Lower lobe of right lung (tissue), 2 donors: ENCODE results near the gene LMBRD1. TPM values are rescaled to one million over a fixed set of nuclear protein-coding genes. Genes with fewer than 3 reads are reported as not detected.
"Not testable (repeated sequence)": the region's sequence is repeated elsewhere in the genome, so short reads cannot be mapped to it uniquely, and the experiment has no call there.

Source experiments
- ATAC-seq, 2 donors: fragments of 200-7000 bp; cut with Tn5 transposase; one replicate each; pipeline ENCODE4 v1.9.1; 2020 to 2022; ENCODE audit warnings: mild to moderate bottlenecking in 2 of 2, moderate library complexity in 2 of 2
- DNase-seq: peaks from one replicate; pipeline ENCODE4 v3.0.0-alpha.2; 2020
- H3K27ac ChIP-seq: fragments of 200-600 bp; one replicate; pipeline ENCODE4 v1.8.0; 2022
- H3K27me3 ChIP-seq: fragments of 200-600 bp; one replicate; pipeline ENCODE4 v1.8.0; 2022; ENCODE audit warnings: low read depth
- H3K36me3 ChIP-seq: fragments of 200-600 bp; one replicate; pipeline ENCODE4 v1.8.0; 2022; ENCODE audit warnings: mild to moderate bottlenecking
- H3K4me1 ChIP-seq: fragments of 200-600 bp; one replicate; pipeline ENCODE4 v1.8.0; 2022
- H3K4me3 ChIP-seq: fragments of 200-600 bp; one replicate; pipeline ENCODE4 v1.8.0; 2022; ENCODE audit warnings: mild to moderate bottlenecking
- H3K9me3 ChIP-seq: fragments of 200-600 bp; one replicate; pipeline ENCODE4 v1.8.0; 2022
- CTCF ChIP-seq: fragments of 200-600 bp; IDR thresholded peaks from one replicate; pipeline ENCODE4 v1.8.0; 2022; ENCODE audit warnings: antibody characterized with exemption, mild to moderate bottlenecking
- intact Hi-C: fragments of 100-400 bp; cut with DNase I; formaldehyde crosslinking; loops from one replicate; pipeline ENCODE4 v1.11.0; 2022
- total RNA-seq: library from RNA; stranded (reverse); fragmentation: NEBNext Ultra II Directional; extraction: Animal tissue kit (Norgen Biotek cat#: 25700); gene quantifications from one replicate; pipeline ENCODE4 v1.2.1, GENCODE V29; 2021
- donor health status: DM: no; HTN: yes; CAD: no; lungs with severe emphysema.

Gene LMBRD1
- total RNA-seq, 1 donor from 2014 or later = 68.0 TPM

GRCh38 chr6:69813508-69813907 is 16.7 kb upstream of the LMBRD1 start:
- Histone ChIP-seq H3K9me3 (no peaks in the 10 kb centered on the region), H3K27ac (no peak overlapping the region), H3K4me1 (peaks cover 9% of the 10 kb centered on the region), H3K36me3 (no peaks in the 10 kb centered on the region), H3K27me3 (no peaks in the 10 kb centered on the region), H3K4me3 (no peak overlapping the region)
- no peak for DNase-seq
- intact Hi-C loops = no loop called here
- peak; percentile 57 to 76 for ATAC-seq
- no peak for TF ChIP-seq CTCF

GRCh38 chr6:69812746-69813427 is 16.1 kb upstream of the LMBRD1 start:
- intact Hi-C loops = no loop called here
- Histone ChIP-seq H3K9me3 (no peaks in the 10 kb centered on the region), H3K4me3 (no peak overlapping the region), H3K36me3 (no peaks in the 10 kb centered on the region), H3K27ac (no peak overlapping the region), H3K27me3 (no peaks in the 10 kb centered on the region), H3K4me1 (peaks cover 9% of the 10 kb centered on the region)
- DNase-seq (no peak), ATAC-seq (no peak)
- TF ChIP-seq CTCF = no peak

GRCh38 chr6:69802995-69803394 is 6.2 kb upstream of the LMBRD1 start:
- no peaks in the 10 kb centered on the region for H3K9me3 ChIP-seq
- no peak overlapping the region for H3K4me3 ChIP-seq
- no peaks in the 10 kb centered on the region for H3K36me3 ChIP-seq
- intact Hi-C loops = no loop called here
- H3K4me1 ChIP-seq = no peaks in the 10 kb centered on the region
- no peak for TF ChIP-seq CTCF
- no peak overlapping the region for H3K27ac ChIP-seq
- DNase-seq (no peak), ATAC-seq (no peak)
- no peaks in the 10 kb centered on the region for H3K27me3 ChIP-seq

GRCh38 chr6:69801711-69802110 is 4.9 kb upstream of the LMBRD1 start:
- Histone ChIP-seq H3K27me3 (no peaks in the 10 kb centered on the region), H3K27ac (no peak overlapping the region), H3K4me3 (no peak overlapping the region), H3K36me3 (no peaks in the 10 kb centered on the region), H3K4me1 (peaks cover 5% of the 10 kb centered on the region), H3K9me3 (no peaks in the 10 kb centered on the region)
- intact Hi-C loops = no loop called here
- no peak for TF ChIP-seq CTCF
- no peak for ATAC-seq
- DNase-seq = no peak

- H3K9me3 ChIP-seq = no peaks in the 10 kb centered on the region
- DNase-seq (no peak), ATAC-seq (no peak)
- no peak for TF ChIP-seq CTCF
- H3K4me1 ChIP-seq = peaks cover 5% of the 10 kb centered on the region
- H3K36me3 ChIP-seq = no peaks in the 10 kb centered on the region
- H3K27me3 ChIP-seq = no peaks in the 10 kb centered on the region
- H3K27ac ChIP-seq = no peak overlapping the region
- H3K4me3 ChIP-seq = no peak overlapping the region
- intact Hi-C loops = no loop called here
Measured at GRCh38 chr6:69801225-69801624, 4.4 kb upstream of the LMBRD1 start.

GRCh38 chr6:69798796-69799195 is 2.0 kb upstream of the LMBRD1 start:
- intact Hi-C loops, H3K9me3 ChIP-seq, H3K36me3 ChIP-seq, H3K27ac ChIP-seq, DNase-seq, ATAC-seq, H3K4me3 ChIP-seq, H3K27me3 ChIP-seq: not testable (repeated sequence)
- H3K4me1 ChIP-seq = peaks cover 25% of the 10 kb centered on the region
